Mammary epithelial cell (primary cell): ENCODE measurements around the gene STX8.

Experiments
- CTCF ChIP-seq, 2 donors: IDR thresholded peaks in 1 of 2; conservative IDR thresholded peaks in 1 of 2; 2 replicates each; pipeline ENCODE4 v1.5.1; 2011 to 2012; ENCODE audit warnings: inconsistent platforms in 2 of 2, low read length in 2 of 2, mild to moderate bottlenecking in 2 of 2, control low read depth in 1 of 2, low read depth in 1 of 2; ENCODE audit not compliant: insufficient read depth in 1 of 2; ENCODE audit errors: extremely low read depth in 1 of 2
- EZH2 ChIP-seq: IDR thresholded peaks from 2 replicates; pipeline ENCODE4 v1.6.1; 2012; ENCODE audit warnings: low read length, inconsistent platforms, borderline replicate concordance

GRCh38 chr17:9203771-9204425 lies 371.7 kb downstream of the STX8 start:
- no peak for TF ChIP-seq CTCF (conservative IDR thresholded peaks at IDR 0.05 in 1 of 2, IDR thresholded peaks at IDR 0.05 in 1 of 2; ENCODE audit: extremely low read depth in 1 of 2, insufficient read depth in 1 of 2, low read depth in 1 of 2, low read length in 2 of 2)
- no peak for TF ChIP-seq EZH2
